Measurements from ENCODE around the gene TPMT.

DNA sequence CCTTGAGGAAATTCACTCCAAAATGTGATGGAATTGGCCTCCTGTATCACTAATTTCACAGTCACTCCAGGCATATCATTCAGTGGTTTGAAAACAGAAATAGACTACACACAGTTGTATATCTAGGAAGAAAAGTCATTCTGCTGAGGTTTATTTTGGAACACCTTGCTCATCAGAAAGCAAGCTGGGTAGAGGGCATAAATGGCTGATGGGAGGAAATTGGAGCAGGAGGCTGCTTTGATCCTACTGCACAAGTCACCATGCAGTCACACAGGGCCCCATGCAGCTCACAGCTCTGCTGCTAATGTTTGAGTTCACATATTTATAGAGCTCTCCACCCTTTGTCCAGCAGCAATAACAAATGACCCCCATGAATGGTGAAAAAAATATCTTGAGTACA, 44.7 kb downstream of the TPMT start:
- TF ChIP-seq, protein P1, sequence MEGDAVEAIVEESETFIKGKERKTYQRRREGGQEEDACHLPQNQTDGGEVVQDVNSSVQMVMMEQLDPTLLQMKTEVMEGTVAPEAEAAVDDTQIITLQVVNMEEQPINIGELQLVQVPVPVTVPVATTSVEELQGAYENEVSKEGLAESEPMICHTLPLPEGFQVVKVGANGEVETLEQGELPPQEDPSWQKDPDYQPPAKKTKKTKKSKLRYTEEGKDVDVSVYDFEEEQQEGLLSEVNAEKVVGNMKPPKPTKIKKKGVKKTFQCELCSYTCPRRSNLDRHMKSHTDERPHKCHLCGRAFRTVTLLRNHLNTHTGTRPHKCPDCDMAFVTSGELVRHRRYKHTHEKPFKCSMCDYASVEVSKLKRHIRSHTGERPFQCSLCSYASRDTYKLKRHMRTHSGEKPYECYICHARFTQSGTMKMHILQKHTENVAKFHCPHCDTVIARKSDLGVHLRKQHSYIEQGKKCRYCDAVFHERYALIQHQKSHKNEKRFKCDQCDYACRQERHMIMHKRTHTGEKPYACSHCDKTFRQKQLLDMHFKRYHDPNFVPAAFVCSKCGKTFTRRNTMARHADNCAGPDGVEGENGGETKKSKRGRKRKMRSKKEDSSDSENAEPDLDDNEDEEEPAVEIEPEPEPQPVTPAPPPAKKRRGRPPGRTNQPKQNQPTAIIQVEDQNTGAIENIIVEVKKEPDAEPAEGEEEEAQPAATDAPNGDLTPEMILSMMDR (IDR thresholded peaks at IDR 0.05 in 8 of 11, conservative IDR thresholded peaks at IDR 0.05 in 3 of 11), result no peak
- no peak for TF ChIP-seq POLR2A (IDR thresholded peaks at IDR 0.05)
- no peak for TF ChIP-seq POLR2AphosphoS5 (IDR thresholded peaks at IDR 0.05)
